Panc1 (cell line): ENCODE results near the gene TMEM185B.

Experiments
- POLR2AphosphoS5 ChIP-seq: IDR thresholded peaks from 2 replicates; pipeline ENCODE4 v1.6.1; 2012; ENCODE audit warnings: mild to moderate bottlenecking, low read depth, low read length, moderate library complexity
- SIN3A ChIP-seq: IDR thresholded peaks from 2 replicates; pipeline ENCODE4 v1.6.1; 2012; ENCODE audit warnings: low read depth, mild to moderate bottlenecking, low read length, moderate library complexity, borderline replicate concordance; ENCODE audit not compliant: insufficient read depth
- TCF7L2 ChIP-seq: IDR thresholded peaks from 2 replicates; pipeline ENCODE4 v1.6.1; 2011; ENCODE audit warnings: mild to moderate bottlenecking, low read depth, low read length, inconsistent platforms
- TF ChIP-seq, protein P1 (sequence below), 2 experiments: IDR thresholded peaks; 2 replicates each; pipeline ENCODE4 v1.6.1; 2011 to 2012; ENCODE audit warnings: low read depth in 2 of 2, control low read depth in 1 of 2, low read length in 1 of 2, mild to moderate bottlenecking in 1 of 2, moderate library complexity in 1 of 2; ENCODE audit not compliant: insufficient read depth in 1 of 2
- TF ChIP-seq, protein P2 (sequence below): fragments of 450-650 bp; IDR thresholded peaks from 2 replicates; pipeline ENCODE4 v1.5.1; 2017; ENCODE audit warnings: mild to moderate bottlenecking

DNA sequence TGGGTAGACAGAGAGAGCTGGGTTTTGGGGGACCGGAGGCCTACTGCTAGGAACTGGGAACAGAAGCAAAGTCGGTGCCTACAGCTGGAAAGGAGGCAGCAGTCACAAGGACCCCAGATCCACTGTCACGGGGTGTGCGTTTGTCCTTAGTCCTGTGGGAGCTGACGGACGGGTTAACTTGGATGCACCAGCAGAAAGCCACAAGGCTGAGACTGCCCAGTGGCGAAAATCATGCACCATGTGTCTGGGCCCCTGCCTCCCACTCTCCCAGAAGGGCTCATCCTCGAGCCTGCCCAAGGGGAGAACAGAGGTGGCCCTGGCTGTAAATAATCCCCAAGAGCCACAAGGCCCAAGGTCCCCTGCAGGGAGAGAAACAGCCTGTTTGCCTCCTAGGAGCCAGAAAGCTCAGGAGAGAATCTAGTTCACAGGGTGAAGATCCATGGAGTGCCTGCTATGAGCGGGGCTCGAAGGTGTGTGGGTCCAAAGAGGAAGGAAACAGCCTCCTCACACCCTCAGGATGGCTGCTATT, 17.8 kb upstream of the TMEM185B start:
- TF ChIP-seq, protein P1, sequence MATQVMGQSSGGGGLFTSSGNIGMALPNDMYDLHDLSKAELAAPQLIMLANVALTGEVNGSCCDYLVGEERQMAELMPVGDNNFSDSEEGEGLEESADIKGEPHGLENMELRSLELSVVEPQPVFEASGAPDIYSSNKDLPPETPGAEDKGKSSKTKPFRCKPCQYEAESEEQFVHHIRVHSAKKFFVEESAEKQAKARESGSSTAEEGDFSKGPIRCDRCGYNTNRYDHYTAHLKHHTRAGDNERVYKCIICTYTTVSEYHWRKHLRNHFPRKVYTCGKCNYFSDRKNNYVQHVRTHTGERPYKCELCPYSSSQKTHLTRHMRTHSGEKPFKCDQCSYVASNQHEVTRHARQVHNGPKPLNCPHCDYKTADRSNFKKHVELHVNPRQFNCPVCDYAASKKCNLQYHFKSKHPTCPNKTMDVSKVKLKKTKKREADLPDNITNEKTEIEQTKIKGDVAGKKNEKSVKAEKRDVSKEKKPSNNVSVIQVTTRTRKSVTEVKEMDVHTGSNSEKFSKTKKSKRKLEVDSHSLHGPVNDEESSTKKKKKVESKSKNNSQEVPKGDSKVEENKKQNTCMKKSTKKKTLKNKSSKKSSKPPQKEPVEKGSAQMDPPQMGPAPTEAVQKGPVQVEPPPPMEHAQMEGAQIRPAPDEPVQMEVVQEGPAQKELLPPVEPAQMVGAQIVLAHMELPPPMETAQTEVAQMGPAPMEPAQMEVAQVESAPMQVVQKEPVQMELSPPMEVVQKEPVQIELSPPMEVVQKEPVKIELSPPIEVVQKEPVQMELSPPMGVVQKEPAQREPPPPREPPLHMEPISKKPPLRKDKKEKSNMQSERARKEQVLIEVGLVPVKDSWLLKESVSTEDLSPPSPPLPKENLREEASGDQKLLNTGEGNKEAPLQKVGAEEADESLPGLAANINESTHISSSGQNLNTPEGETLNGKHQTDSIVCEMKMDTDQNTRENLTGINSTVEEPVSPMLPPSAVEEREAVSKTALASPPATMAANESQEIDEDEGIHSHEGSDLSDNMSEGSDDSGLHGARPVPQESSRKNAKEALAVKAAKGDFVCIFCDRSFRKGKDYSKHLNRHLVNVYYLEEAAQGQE (IDR thresholded peaks at IDR 0.05; ENCODE audit: insufficient read depth in 1 of 2, low read depth in 2 of 2, low read length in 1 of 2): no peak
- TF ChIP-seq POLR2AphosphoS5: no peak
- TF ChIP-seq, protein P2, sequence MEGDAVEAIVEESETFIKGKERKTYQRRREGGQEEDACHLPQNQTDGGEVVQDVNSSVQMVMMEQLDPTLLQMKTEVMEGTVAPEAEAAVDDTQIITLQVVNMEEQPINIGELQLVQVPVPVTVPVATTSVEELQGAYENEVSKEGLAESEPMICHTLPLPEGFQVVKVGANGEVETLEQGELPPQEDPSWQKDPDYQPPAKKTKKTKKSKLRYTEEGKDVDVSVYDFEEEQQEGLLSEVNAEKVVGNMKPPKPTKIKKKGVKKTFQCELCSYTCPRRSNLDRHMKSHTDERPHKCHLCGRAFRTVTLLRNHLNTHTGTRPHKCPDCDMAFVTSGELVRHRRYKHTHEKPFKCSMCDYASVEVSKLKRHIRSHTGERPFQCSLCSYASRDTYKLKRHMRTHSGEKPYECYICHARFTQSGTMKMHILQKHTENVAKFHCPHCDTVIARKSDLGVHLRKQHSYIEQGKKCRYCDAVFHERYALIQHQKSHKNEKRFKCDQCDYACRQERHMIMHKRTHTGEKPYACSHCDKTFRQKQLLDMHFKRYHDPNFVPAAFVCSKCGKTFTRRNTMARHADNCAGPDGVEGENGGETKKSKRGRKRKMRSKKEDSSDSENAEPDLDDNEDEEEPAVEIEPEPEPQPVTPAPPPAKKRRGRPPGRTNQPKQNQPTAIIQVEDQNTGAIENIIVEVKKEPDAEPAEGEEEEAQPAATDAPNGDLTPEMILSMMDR: no peak
- TF ChIP-seq TCF7L2: no peak
- TF ChIP-seq SIN3A: no peak
